GM19193 (cell line): Measurements from ENCODE around the gene SLC4A11.

ENCODE experiments used
- POLR2A ChIP-seq: IDR thresholded peaks from 4 replicates; pipeline ENCODE4 v1.6.1; 2011; ENCODE audit not compliant: insufficient read depth, insufficient read length; ENCODE audit errors: extremely low read depth

The SLC4A11 gene

GRCh38 chr20:3239026-3239866, at the start of gene SLC4A11:
Gene SLC4A11, minus strand, starts transcription at chr20:3239190. Its CDS starts 53 bp downstream, at chr20:3239137.
- no peak for TF ChIP-seq POLR2A

DNA sequence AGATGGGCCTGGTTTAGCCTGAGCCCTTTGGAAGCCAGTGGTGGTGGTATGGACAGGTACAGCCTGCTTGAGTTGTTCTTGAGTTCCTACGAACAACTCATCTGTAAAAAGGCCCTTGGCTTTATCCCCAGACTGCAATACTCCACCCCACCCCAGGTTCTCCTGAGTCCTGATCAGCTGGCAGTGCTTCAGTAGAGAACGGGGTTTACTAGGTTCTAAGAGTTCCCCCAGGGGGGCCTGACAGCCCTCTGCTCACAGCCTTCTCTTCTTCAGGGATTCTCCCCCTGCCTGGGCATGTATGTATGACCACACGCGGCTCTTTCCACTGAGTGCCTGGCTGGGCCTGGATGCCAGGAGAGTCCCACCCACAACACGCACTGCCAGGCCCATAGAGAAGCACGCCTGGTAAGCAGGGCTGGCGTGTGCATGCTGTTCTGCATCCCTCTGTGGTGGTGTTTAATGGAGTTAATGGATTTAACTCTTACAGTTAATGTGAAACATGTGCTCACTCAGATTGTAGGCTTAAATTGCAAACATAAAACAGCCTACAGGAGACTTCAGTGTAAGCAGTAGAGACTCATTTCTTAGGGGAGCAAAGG, 44.3 kb upstream of the SLC4A11 start:
- TF ChIP-seq POLR2A = no peak

GRCh38 chr20:3282271-3283221, 43.6 kb upstream of the SLC4A11 start:
- TF ChIP-seq POLR2A = no peak

DNA sequence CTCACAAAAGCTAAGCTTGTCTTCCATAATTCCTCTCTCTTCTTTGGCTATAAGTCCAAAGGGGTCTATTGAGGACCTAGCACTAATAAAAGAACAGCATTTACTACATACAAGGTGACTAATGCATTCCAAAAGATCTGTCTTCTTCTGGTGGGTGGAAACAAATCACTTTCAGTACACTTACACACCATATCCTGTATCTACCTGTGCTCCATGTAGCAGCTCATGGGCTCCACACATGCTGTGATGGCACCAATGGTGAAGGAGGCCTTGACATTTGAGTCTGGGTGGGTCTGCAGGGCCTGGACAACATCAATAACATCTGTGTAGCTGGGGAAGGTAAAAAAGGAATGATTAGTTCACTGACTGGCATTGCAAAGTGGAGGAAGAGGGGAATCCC, 42.4 kb upstream of the SLC4A11 start:
- no peak for TF ChIP-seq POLR2A

- no peak for TF ChIP-seq POLR2A
Observed at GRCh38 chr20:3279761-3280160, 40.8 kb upstream of the SLC4A11 start.

DNA sequence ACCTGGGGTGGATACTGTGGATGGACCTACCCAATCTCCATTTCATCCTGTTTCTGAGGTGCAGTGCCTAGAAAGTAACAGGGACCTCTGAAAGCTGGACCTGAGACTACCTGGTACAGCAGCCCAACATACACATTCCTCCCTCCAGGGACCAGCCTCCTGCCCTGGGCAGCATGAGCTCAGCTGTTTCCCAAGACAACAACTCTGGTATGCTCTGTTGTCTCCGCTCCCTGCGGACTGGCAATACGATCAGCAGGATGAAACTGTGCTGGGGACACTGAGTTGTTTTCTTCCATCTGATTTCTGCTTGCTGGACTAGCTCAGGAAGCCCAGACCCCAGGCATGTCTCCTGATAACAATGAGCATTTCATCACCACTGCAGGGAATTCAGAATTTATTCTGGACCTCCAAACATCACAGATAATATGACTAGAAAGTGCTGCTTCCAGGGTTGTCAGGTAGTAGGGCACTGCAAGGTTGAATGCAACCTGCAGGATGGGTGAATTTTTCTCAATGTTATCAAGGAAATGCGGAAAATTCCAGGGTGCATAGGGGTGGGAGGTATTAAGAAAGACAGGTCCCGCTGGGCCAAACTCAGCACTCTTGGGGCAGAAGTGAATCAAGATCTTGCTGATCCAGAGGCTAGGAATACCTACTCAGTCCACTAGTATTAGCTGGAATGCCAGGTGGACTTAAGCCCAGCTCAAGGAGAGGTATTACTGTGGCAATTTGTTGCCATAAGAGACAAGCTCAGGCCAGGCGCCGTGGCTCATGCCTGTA, 38.9 kb upstream of the SLC4A11 start:
- no peak for TF ChIP-seq POLR2A

- no peak for TF ChIP-seq POLR2A
Observed at GRCh38 chr20:3276680-3277015, 37.7 kb upstream of the SLC4A11 start.

DNA sequence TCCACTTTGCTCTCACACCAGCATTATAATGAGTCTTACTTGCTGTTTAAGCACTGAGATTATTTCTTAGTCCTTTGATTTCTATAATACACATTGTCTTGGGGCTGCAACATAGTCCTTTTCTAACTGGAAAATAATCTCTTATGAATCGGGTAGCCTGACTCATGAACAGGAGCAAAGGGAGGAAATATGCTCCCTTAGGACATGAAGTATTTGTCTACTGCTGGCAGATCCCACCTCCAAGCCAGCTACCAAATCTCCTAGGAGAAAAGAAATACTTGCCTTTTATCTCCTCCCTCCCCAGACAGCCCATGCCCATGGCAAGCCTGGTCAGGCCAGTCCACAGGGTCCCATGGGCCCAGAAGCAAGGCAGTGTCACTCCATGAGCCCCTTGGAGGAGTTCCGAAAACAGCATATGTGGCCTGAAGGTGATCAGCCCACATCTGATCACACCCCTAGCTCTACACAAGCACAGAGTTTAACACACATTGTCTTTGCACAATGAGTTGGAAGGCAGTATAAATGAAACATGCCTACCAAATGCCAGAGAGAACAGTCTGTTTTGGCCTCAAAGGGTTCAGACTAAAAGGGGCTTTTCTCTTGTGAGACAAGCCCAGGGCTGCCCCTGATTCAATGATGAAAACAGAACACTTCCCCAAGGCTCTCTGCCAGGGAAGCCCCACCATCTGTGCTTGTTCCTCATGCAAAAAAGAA, 37.1 kb upstream of the SLC4A11 start:
- no peak for TF ChIP-seq POLR2A

DNA sequence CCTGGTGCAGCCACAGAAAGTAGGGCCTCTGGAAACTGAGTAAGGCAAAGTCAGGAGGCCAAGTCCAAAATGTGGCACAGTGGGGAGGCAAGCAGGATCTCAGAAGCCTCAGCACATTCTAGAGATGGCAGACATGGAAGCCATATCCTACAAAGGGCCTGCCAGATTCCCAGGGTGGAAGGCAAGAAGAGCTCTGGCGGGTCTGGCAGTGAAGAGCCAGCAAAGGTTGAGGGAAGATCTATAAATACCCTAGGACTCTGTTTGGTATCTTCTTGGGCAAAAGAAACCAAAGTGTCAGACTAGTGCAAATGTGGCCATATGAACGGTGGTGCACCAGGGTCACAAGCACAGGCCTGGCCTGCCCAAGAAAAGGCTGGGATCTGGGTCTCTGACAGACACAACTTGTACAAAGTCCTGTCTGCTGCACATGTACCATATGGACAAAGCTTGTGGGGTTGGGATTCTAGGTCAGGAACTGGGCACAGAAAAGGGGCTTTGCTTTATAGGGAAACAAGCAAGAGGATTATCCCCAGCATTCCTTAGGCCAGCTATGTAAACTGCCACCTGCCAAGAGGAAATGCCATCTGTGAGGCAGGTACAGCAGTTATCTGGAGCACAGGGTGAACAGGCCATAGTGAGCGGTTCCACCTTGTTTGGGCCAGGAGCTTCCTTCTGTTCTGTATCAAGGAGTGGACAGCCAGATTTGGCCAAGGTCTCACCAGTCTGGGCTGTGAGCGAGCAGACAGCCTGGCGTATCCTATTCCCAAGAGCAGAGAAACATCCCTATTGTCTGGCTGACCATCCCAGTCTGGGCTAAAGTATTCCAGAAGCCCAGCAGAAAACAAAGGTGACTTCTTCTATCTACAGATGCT, 36.3 kb upstream of the SLC4A11 start:
- TF ChIP-seq POLR2A = no peak

DNA sequence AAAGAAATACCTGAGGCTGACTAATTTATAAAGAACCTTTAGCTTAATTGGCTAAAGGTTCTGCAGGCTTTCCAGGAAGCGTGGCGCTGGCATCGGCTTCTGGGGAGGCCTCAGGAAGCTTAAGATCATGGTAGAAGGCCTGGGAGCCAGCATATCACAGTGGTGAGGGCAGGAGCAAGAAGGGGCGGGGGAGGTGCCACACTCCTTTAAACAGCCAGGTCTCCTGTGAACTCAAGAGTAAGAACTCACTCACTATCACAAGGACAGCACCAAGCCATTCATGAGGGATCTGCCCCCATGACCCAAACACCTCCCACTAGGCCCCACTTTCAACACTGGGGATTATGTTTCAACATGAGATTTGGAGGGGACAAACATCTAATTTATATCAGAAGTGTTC, 34.4 kb upstream of the SLC4A11 start:
- no peak for TF ChIP-seq POLR2A

GRCh38 chr20:3270051-3270450, 31.1 kb upstream of the SLC4A11 start:
- no peak for TF ChIP-seq POLR2A

DNA sequence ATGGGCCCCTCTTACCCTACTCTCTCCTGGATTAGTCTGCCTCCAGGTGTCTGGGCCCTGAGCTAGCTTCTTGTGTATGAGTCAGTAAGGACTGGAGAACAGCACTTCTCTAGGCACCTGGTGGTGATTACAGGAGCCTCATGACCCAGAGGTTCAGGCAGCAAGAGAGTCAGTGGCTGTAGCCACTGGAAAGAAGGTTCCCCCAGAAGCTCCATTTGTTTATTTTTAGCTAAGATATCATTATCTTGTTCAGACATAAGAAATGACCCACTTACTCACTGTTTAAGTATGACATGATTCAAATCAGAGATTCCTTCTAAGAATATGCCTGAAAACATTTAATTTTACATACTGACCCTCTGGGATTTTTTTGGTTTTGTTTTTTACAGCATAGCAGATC, 23.6 kb upstream of the SLC4A11 start:
- TF ChIP-seq POLR2A = no peak

- no peak for TF ChIP-seq POLR2A
Observed at GRCh38 chr20:3258429-3258828, 19.4 kb upstream of the SLC4A11 start.
